SK-N-MC (cell line): Measurements from ENCODE around the gene SIRT1.

ENCODE experiments used
- DNase-seq: peaks from one replicate; pipeline ENCODE4 v3.0.0-alpha.2; 2011; ENCODE audit warnings: low read depth, low spot score
- H3K27ac ChIP-seq: fragments of 200-600 bp; sonication (generic); 2 replicates; pipeline ENCODE4 v1.5.1; 2016; ENCODE audit warnings: mixed run types
- H3K36me3 ChIP-seq: fragments of 200-600 bp; sonication (generic); 2 replicates; pipeline ENCODE4 v1.6.1; 2017; ENCODE audit warnings: antibody characterized with exemption, low read length, mixed read lengths; ENCODE audit not compliant: insufficient read depth
- H3K4me3 ChIP-seq: fragments of 200-600 bp; sonication (generic); 2 replicates; pipeline ENCODE4 v1.5.1; 2016
- H3K9ac ChIP-seq: fragments of 200-600 bp; sonication (generic); 2 replicates; pipeline ENCODE4 v1.8.0; 2017; ENCODE audit warnings: mixed run types, mixed read lengths; ENCODE audit not compliant: insufficient read length
- H3K9me3 ChIP-seq: fragments of 200-600 bp; sonication (generic); 2 replicates; pipeline ENCODE4 v1.6.1; 2017; ENCODE audit warnings: low read depth, mild to moderate bottlenecking, antibody characterized with exemption, low read length, moderate library complexity, mixed read lengths
- EZH2 ChIP-seq: fragments of 200-600 bp; sonication (generic); IDR thresholded peaks from one replicate; pipeline ENCODE4 v1.6.1; 2017; ENCODE audit warnings: antibody characterized with exemption
- FOXP2 ChIP-seq: optimal IDR thresholded peaks from 2 replicates; pipeline ENCODE3; 2011; ENCODE audit warnings: mild to moderate bottlenecking, moderate library complexity; ENCODE audit not compliant: insufficient read depth; ENCODE audit errors: extremely low read length, control extremely low read depth
- POLR2AphosphoS5 ChIP-seq: IDR thresholded peaks from 2 replicates; pipeline ENCODE4 v1.6.1; 2012; ENCODE audit warnings: mild to moderate bottlenecking, low read depth, low read length, borderline replicate concordance

SIRT1 gene

GRCh38 chr10:67925449-67926005 lies 41.1 kb downstream of the SIRT1 start:
- no peaks in the 10 kb centered on the region for H3K9me3 ChIP-seq
- no peak overlapping the region; the same call in 1 of the 2 replicates for H3K27ac ChIP-seq
- no peak overlapping the region for H3K9ac ChIP-seq
- no peak for DNase-seq
- H3K4me3 ChIP-seq: no peak overlapping the region
- H3K36me3 ChIP-seq: peaks cover 18% of the 10 kb centered on the region
- TF ChIP-seq POLR2AphosphoS5 (no peak), EZH2 (no peak), FOXP2 (no peak)

- TF ChIP-seq FOXP2 (no peak), EZH2 (no peak), POLR2AphosphoS5 (no peak)
- Histone ChIP-seq H3K9me3 (no peaks in the 10 kb centered on the region), H3K9ac (no peak overlapping the region), H3K27ac (peak overlapping the region; percentile 42), H3K36me3 (peaks cover 19% of the 10 kb centered on the region), H3K4me3 (no peak overlapping the region)
- DNase-seq: no peak
These were observed 42.5 kb downstream of the SIRT1 start for GRCh38 chr10:67926951-67927350.

DNA sequence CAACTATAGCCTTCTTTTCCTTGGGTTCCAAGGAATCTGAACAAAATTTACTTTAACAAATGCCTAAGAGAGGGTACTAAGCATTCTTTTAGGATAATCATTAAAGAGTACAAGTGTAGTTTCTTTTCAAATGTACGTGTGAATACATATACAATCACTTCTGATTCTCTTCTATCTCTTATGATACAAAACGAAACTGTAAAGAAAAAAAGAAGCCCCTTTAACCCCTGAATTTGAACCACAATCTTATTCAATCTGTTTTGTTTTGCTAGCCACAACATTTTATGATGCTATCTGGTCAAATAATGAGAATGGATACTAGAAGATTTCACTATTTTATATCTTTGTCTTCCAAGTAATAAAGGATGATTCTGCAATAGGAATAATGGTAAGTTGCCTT lies 48.7 kb downstream of the SIRT1 start:
- Histone ChIP-seq H3K9me3 (no peaks in the 10 kb centered on the region), H3K27ac (no peak overlapping the region), H3K9ac (no peak overlapping the region), H3K36me3 (peaks cover 17% of the 10 kb centered on the region), H3K4me3 (no peak overlapping the region)
- TF ChIP-seq FOXP2 (no peak), POLR2AphosphoS5 (no peak), EZH2 (no peak)
- no peak for DNase-seq

DNA sequence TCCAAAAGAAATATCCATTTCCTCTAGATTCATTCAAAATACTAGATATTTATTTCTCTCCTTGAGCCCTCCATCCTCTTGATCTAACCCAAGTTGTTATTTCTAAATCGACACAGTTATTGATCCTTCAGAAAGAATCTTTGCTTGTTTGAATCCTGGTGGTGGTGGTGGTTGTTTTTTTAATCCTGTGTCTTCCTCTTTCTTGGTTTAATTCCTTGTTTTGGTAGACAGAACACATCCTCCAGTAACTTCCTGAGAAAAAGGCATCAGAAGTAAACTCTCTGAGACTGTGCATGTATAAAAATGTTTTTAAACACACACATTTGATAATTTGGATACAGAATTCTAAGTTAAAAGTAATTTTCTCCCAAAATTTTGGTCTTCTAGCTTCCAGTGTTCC lies 49.9 kb downstream of the SIRT1 start:
- no peak for TF ChIP-seq POLR2AphosphoS5
- TF ChIP-seq FOXP2: no peak
- no peak for TF ChIP-seq EZH2
- peaks cover 20% of the 10 kb centered on the region for H3K36me3 ChIP-seq
- H3K9ac ChIP-seq: no peak overlapping the region
- no peak for DNase-seq
- no peaks in the 10 kb centered on the region for H3K9me3 ChIP-seq
- H3K27ac ChIP-seq: no peak overlapping the region
- no peak overlapping the region for H3K4me3 ChIP-seq

- H3K9me3 ChIP-seq: no peaks in the 10 kb centered on the region
- TF ChIP-seq POLR2AphosphoS5 (no peak), FOXP2 (no peak), EZH2 (no peak)
- no peak overlapping the region for H3K4me3 ChIP-seq
- no peak overlapping the region for H3K9ac ChIP-seq
- H3K36me3 ChIP-seq: peaks cover 21% of the 10 kb centered on the region
- no peak for DNase-seq
- no peak overlapping the region for H3K27ac ChIP-seq
These were observed 50.8 kb downstream of the SIRT1 start for GRCh38 chr10:67935223-67935622.

GRCh38 chr10:67936416-67936815 lies 52.0 kb downstream of the SIRT1 start:
- no peak overlapping the region for H3K27ac ChIP-seq
- no peaks in the 10 kb centered on the region for H3K9me3 ChIP-seq
- H3K9ac ChIP-seq: no peak overlapping the region
- no peak overlapping the region for H3K4me3 ChIP-seq
- H3K36me3 ChIP-seq: peaks cover 21% of the 10 kb centered on the region
- no peak for DNase-seq
- TF ChIP-seq FOXP2 (no peak), POLR2AphosphoS5 (no peak), EZH2 (no peak)

DNA sequence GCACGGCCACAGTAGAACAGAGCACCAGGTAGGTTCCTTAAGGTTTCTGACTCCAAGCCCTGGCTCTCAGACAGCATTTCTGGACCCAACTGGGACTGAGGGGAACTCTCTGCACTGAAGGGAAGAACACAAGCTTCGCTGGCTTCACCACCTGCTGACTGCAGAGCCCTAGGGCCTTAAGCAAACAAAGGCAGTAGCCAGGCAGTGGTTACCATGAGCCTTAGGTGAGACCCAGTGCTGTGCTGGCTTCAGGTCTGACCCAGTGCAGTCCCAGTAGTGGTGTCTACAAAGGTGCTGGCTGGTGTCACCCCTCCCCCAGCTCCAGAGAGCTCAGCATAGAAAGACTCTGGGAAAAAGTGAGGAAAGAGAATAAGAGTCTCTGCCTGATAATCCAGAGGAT lies 59.5 kb downstream of the SIRT1 start:
- no peak overlapping the region for H3K4me3 ChIP-seq
- no peak overlapping the region for H3K27ac ChIP-seq
- peaks cover 36% of the 10 kb centered on the region for H3K36me3 ChIP-seq
- no peak for DNase-seq
- H3K9ac ChIP-seq: no peak overlapping the region
- TF ChIP-seq FOXP2 (no peak), POLR2AphosphoS5 (no peak), EZH2 (no peak)
- H3K9me3 ChIP-seq: no peaks in the 10 kb centered on the region

- DNase-seq: no peak
- Histone ChIP-seq H3K9ac (no peak overlapping the region), H3K4me3 (no peak overlapping the region), H3K27ac (no peak overlapping the region), H3K36me3 (peaks cover 15% of the 10 kb centered on the region), H3K9me3 (no peaks in the 10 kb centered on the region)
- no peak for TF ChIP-seq POLR2AphosphoS5
- TF ChIP-seq EZH2: no peak
- no peak for TF ChIP-seq FOXP2
These were observed 71.2 kb downstream of the SIRT1 start for GRCh38 chr10:67955614-67956013.

- no peak overlapping the region for H3K9ac ChIP-seq
These were observed 75.5 kb downstream of the SIRT1 start for GRCh38 chr10:67959839-67960476.

More at GRCh38 chr10:67959839-67960476, 75.5 kb downstream of the SIRT1 start:
- TF ChIP-seq EZH2 (no peak), POLR2AphosphoS5 (no peak), FOXP2 (no peak)
- H3K27ac ChIP-seq: peak overlapping the region; percentile 14; the same call in 1 of the 2 replicates
- no peak for DNase-seq
- no peak overlapping the region for H3K4me3 ChIP-seq
- H3K36me3 ChIP-seq: peaks cover 14% of the 10 kb centered on the region; the same call in 1 of the 2 replicates
- H3K9me3 ChIP-seq: no peaks in the 10 kb centered on the region
